ENCODE measurements around the gene CDC73. TPM values are rescaled to one million over a fixed set of nuclear protein-coding genes. Genes with fewer than 3 reads are reported as not detected.

Gene CDC73
- total RNA-seq, 1 donor: 40.2 TPM

DNA sequence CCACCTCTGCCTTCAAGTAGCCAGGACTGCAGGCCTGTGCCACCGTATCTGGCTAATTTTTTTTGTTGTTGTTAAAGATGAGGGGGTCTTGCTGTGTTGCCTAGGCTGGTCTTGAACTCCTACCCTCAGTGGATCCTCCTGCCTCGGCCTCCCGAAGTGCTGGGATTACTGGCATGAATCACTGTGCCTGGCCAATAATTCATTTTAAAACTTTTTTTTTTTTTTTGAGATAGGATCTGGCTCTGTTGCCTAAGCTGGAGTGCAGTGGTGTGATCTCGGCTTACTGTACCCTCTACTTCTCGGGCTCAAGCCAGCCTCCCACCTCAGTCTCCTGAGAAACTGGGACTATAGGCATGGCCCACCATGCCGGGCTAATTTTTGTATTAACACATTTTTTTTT, 3.5 kb downstream of the CDC73 start:
- H3K9me3 ChIP-seq (ENCODE audit: low read depth, low read length): no peaks in the 10 kb centered on the region
- no peak overlapping the region for H3K4me3 ChIP-seq (ENCODE audit: low read length)
- H3K4me1 ChIP-seq (ENCODE audit: insufficient read depth, low read length): peaks cover 36% of the 10 kb centered on the region
- no peaks in the 10 kb centered on the region for H3K27me3 ChIP-seq (ENCODE audit: insufficient read depth, low read length)

DNA sequence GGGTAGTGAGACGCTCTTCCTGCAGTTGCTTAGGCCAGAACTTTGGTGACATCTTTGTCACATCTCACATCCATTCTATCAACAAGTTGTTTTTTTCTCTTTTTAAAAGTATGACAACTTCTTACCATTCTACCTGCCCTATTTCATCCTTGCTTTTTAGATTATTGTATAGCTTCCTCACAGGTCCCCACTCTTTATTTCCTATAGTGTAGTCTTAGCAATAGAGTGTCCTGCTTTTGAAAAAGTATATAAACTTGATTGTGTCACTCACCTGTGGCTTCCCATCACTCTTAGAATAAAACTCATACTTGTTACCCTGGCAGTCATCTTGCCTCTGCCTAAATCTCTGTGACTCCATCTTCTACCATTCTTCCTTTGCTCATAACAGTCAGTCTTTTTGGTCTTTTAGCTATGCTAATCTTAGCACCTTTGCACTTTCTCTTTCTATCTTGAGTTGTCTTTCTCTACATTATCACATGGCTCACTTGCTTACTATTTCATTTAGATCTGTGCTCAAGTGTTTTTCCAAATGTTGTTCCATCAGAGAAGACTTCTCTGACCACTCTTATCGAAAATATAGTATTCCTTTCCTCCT, 9.5 kb downstream of the CDC73 start:
- H3K9me3 ChIP-seq (ENCODE audit: low read depth, low read length): no peaks in the 10 kb centered on the region
- H3K4me3 ChIP-seq (ENCODE audit: low read length): no peak overlapping the region
- H3K4me1 ChIP-seq (ENCODE audit: insufficient read depth, low read length): peaks cover 4% of the 10 kb centered on the region
- H3K27me3 ChIP-seq (ENCODE audit: insufficient read depth, low read length): no peaks in the 10 kb centered on the region

DNA sequence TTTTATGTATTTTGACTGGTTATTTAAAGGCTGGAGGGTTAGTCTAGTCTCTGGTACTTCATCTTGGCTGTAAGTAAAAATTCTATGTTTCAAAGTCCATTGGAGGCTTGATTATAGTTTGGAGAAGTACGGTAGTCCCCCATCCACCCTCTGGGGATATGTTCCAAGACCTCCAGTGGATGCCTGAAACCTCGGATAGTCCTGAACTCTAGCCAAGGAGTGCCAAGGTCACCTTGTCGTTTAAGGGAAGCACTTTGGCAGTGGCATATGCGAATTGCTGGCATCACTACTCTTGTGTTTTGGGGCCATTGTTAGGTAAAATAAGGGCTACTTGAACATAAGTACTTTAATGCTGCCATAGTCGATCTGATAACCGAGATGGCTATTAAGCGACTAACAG, 18.4 kb downstream of the CDC73 start:
- Histone ChIP-seq H3K4me1 (ENCODE audit: insufficient read depth, low read length) (no peaks in the 10 kb centered on the region), H3K9me3 (ENCODE audit: low read depth, low read length) (no peaks in the 10 kb centered on the region), H3K4me3 (ENCODE audit: low read length) (no peak overlapping the region), H3K27me3 (ENCODE audit: insufficient read depth, low read length) (no peaks in the 10 kb centered on the region)

DNA sequence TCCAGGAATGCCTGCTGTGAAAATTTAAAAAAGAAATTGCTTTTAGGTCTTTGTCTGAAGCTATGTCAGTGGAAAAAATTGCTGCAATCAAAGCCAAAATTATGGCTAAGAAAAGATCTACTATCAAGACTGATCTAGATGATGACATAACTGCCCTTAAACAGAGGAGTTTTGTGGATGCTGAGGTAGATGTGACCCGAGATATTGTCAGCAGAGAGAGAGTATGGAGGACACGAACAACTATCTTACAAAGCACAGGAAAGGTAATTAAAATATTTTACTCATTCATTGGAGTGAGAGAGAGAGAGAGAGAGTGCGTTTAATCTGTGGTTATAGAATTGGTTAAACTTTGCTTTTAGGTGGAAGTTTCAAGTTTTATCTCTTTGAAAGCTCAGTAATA, 20.0 kb downstream of the CDC73 start:
- Histone ChIP-seq H3K27me3 (ENCODE audit: insufficient read depth, low read length) (no peaks in the 10 kb centered on the region), H3K4me1 (ENCODE audit: insufficient read depth, low read length) (no peaks in the 10 kb centered on the region), H3K9me3 (ENCODE audit: low read depth, low read length) (no peaks in the 10 kb centered on the region), H3K4me3 (ENCODE audit: low read length) (no peak overlapping the region)

DNA sequence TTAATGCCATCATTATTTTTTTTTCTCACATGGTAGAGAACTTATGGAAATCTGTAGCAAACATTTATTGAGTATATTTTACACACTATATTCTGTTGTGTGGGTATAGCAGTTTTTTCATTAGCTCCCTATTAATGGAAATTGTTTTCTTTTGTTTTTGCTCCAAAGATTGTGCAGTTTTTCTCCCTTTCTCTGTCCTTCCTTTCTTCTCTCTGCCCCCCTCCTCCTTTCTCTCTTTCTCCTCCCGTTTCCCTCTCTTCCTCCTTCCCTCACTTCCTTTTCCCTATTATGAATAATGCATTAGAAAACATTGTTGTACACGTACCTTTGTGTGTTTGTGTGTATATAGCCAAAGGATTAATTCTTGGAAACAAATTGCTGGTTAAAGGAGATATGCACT, 20.6 kb downstream of the CDC73 start:
- H3K4me3 ChIP-seq (ENCODE audit: low read length): no peak overlapping the region
- no peaks in the 10 kb centered on the region for H3K4me1 ChIP-seq (ENCODE audit: insufficient read depth, low read length)
- H3K27me3 ChIP-seq (ENCODE audit: insufficient read depth, low read length): no peaks in the 10 kb centered on the region
- no peaks in the 10 kb centered on the region for H3K9me3 ChIP-seq (ENCODE audit: low read depth, low read length)

DNA sequence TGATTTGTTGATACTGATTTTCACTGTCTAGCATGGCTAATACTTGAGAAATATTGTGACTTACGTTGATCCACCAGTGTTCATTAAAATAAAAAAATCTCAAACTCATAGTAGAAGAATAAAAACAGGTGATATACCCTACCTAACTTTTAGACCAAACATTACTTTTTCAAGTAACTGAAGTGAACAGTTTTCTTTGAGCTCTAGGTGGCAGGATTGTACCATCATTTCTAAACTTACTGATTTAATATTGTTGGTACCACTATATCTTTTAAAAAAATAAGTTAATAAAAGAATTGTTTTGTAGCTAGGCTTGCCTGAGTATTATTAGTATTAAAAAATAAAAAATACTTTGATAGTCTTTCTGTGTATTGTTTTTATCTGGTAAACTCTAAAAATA, 21.5 kb downstream of the CDC73 start:
- no peak overlapping the region for H3K4me3 ChIP-seq (ENCODE audit: low read length)
- H3K4me1 ChIP-seq (ENCODE audit: insufficient read depth, low read length): no peaks in the 10 kb centered on the region
- H3K9me3 ChIP-seq (ENCODE audit: low read depth, low read length): no peaks in the 10 kb centered on the region
- no peaks in the 10 kb centered on the region for H3K27me3 ChIP-seq (ENCODE audit: insufficient read depth, low read length)

DNA sequence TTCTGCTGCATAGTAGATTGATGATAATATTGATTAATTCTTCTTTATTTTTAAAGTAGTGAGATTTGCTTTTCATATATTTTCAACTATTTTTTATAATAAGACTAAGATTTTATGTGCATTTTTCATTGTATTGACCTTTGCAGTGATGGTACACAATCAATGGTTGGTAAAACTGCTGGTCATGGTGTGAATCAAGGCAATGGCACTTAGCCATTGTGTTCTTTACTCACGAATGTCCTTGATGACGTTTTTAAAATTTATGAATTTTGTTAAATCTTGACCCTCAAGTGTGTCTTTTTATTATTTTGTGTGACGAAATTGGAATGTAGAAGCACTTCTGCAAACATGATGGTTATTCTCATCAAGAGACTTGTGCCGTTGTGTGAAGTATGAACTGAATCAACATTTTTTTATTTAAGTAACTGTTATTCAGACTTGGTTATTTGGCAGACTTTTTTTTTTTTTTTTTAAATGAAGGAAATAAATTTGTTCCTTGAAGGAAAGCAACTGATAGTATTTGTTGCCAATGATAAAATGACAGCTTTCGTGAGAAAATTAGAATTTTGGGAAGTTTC, 22.6 kb downstream of the CDC73 start:
- Histone ChIP-seq H3K4me1 (ENCODE audit: insufficient read depth, low read length) (no peaks in the 10 kb centered on the region), H3K27me3 (ENCODE audit: insufficient read depth, low read length) (no peaks in the 10 kb centered on the region), H3K4me3 (ENCODE audit: low read length) (no peak overlapping the region), H3K9me3 (ENCODE audit: low read depth, low read length) (no peaks in the 10 kb centered on the region)

DNA sequence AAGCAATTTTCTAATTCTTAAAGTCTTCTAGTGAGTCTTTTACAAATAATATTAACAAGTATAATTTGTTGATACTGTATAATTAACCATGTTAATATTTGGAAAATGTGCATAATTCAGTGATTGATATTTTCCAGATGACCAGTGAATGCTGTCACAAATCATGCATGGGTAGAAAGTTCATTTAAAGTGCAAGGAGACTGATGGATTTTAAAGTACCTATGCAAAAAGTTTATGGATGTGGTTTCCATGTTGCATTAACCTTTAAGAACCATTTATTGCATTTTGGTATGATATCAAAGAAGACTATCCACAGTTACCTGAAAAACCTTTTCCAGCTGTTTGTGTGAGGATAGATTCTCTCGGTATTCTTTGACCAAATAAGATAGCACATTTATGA, 23.2 kb downstream of the CDC73 start:
- no peaks in the 10 kb centered on the region for H3K27me3 ChIP-seq (ENCODE audit: insufficient read depth, low read length)
- H3K4me3 ChIP-seq (ENCODE audit: low read length): no peak overlapping the region
- no peaks in the 10 kb centered on the region for H3K9me3 ChIP-seq (ENCODE audit: low read depth, low read length)
- H3K4me1 ChIP-seq (ENCODE audit: insufficient read depth, low read length): no peaks in the 10 kb centered on the region

DNA sequence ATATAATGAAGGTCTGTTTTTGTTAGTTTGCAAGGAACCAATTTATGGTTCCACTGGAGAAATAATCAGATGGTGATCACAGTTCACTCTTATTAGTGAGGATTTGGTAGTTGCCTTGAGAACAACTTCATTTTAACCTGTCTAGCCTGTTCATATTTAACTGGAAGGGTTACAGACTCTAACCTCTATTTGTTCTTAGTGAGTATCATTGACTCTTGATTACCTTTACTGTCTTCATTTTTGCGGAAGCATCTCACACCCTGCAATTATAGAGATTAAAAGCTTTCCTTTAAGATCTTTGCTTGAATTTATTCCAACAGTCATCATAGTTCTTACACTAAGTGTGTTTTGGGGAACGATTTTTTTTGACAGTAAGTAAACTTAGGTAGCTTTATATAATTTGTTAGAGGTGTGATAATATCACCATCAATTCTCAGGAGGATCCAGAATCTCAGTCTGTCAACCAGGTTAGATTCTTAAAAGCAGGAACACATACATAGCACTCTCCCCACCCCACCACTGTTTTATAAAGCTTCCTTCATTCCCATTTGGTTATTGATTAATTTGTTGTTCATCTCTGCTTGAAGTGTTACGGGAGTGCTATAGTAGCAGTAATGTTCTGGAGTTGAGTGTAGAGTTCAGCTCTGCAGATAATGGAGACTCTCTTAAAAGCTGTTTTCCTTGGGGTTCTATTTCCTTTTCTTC, 34.4 kb downstream of the CDC73 start:
- Histone ChIP-seq H3K27me3 (ENCODE audit: insufficient read depth, low read length) (no peaks in the 10 kb centered on the region), H3K4me1 (ENCODE audit: insufficient read depth, low read length) (no peaks in the 10 kb centered on the region), H3K9me3 (ENCODE audit: low read depth, low read length) (no peaks in the 10 kb centered on the region)

DNA sequence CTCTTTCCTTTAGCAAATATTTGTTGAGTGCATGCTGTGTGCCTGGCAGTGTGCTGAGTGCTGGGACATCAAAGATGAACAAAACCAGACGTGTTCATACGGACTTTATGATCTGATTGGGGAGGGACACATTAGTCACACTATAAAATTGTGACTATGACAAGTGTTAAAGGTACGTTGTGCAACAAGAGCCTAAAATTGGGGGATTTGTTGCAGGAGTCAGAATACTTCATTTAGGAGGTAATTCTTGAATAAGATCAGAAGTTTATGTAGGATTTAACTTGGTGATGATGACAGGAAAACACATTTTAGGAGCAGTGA, 35.0 kb downstream of the CDC73 start:
- H3K4me3 ChIP-seq (ENCODE audit: low read length): no peak overlapping the region
- H3K27me3 ChIP-seq (ENCODE audit: insufficient read depth, low read length): no peaks in the 10 kb centered on the region
- H3K9me3 ChIP-seq (ENCODE audit: low read depth, low read length): no peaks in the 10 kb centered on the region
- H3K4me1 ChIP-seq (ENCODE audit: insufficient read depth, low read length): no peaks in the 10 kb centered on the region

More for the DNA sequence above, 34.4 kb downstream of the CDC73 start:
- no peak overlapping the region for H3K4me3 ChIP-seq (ENCODE audit: low read length)

DNA sequence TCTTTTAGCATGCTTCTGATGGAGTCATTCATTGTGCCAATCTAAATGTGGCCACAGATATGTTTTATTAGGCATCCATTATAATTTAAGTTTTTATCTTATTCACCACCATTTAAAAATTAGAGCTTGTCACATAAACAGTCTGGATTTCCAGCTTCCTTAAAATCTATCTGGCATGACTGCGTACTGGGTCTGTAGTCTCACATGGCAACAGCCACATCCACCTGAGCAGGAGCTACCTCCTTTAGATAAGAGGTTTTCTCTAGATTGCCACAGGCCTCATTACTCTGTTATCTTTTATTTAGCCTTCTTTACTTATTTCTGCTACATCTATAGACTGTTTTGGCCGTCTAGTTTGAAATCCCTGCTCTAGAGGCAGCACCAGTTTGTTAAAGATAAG, 35.5 kb downstream of the CDC73 start:
- Histone ChIP-seq H3K4me1 (ENCODE audit: insufficient read depth, low read length) (no peaks in the 10 kb centered on the region), H3K9me3 (ENCODE audit: low read depth, low read length) (no peaks in the 10 kb centered on the region), H3K4me3 (ENCODE audit: low read length) (no peak overlapping the region), H3K27me3 (ENCODE audit: insufficient read depth, low read length) (no peaks in the 10 kb centered on the region)

DNA sequence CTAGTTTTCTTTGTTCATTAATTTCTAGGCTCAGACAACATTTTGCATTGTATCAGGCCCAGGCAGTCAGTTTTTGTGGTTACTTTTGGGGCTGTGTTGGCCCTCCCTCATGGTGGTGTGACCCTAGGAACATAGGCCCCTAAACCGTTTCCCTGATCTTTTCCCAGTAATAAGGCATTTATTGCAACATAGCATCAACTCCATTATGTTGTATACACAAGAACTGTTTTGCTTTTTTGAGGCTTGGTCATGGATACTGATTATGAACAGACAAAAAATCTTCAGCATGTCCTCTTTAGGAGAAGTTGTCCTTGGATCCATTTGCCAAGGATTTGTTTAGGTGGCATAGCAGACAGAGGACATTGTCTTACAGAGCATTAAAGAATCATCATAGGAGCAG, 54.3 kb downstream of the CDC73 start:
- H3K4me1 ChIP-seq (ENCODE audit: insufficient read depth, low read length): no peaks in the 10 kb centered on the region
- no peaks in the 10 kb centered on the region for H3K9me3 ChIP-seq (ENCODE audit: low read depth, low read length)
- H3K4me3 ChIP-seq (ENCODE audit: low read length): no peak overlapping the region
- H3K27me3 ChIP-seq (ENCODE audit: insufficient read depth, low read length): no peaks in the 10 kb centered on the region

DNA sequence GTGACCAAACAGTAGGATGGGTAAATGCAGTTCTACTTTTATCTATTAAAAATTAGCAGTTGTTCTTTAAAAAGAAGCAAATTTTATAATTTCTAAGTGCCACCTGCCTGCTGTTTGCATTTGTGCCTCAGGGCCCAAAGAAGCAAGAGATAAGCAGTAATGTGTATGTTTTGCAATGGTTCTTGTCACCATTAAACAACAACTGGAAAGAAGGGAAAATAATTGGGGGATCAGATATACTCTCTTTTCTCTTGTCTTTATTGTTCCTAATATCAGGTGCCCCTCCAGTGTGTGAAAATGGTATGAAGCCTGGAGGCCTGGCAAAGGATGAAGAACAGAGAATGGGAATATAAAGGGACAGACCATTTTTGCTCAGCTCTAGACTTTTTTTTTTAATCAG, 55.0 kb downstream of the CDC73 start:
- no peak overlapping the region for H3K4me3 ChIP-seq (ENCODE audit: low read length)
- H3K4me1 ChIP-seq (ENCODE audit: insufficient read depth, low read length): no peaks in the 10 kb centered on the region
- no peaks in the 10 kb centered on the region for H3K27me3 ChIP-seq (ENCODE audit: insufficient read depth, low read length)

DNA sequence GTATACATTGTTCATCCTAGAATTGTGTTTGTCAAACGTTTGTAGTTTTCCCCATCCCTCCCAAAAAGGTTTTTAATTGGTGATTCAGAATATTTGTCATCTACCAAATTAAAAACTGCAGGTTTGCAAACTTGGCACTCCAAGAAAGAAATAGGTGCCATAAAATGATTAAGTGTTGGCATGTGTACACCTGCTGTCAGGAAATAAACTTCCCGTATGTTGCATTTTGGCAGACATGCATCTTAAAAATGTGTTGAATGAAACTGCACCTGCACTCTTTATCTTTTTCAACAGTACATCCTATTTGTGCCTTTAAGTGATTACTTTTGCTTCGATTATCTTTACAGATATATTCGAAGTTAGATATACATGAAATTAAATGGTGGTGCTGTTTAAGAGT, 57.3 kb downstream of the CDC73 start:
- Histone ChIP-seq H3K4me1 (ENCODE audit: insufficient read depth, low read length) (no peaks in the 10 kb centered on the region), H3K27me3 (ENCODE audit: insufficient read depth, low read length) (no peaks in the 10 kb centered on the region), H3K4me3 (ENCODE audit: low read length) (no peak overlapping the region), H3K9me3 (ENCODE audit: low read depth, low read length) (no peaks in the 10 kb centered on the region)

More for the DNA sequence above, 55.0 kb downstream of the CDC73 start:
- no peaks in the 10 kb centered on the region for H3K9me3 ChIP-seq (ENCODE audit: low read depth, low read length)

DNA sequence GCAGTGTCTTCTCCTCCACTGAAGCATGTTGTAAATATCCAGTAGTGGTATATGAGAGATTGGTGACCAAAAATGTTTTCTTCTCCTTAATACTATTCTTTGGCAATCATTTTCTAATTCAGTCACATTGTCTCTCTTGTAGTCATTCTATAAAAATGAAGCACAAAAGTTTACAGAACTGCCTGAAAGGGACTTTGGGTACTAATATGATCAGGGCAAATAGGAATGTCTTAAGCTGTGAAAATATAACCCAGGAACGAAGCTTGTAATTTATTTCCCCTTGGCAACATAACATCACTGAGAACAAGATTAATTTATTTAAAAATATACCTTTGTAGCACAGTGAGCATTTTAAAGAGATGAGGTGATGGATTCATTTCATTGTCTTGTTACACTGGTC, 59.7 kb downstream of the CDC73 start:
- Histone ChIP-seq H3K27me3 (ENCODE audit: insufficient read depth, low read length) (no peaks in the 10 kb centered on the region), H3K9me3 (ENCODE audit: low read depth, low read length) (no peaks in the 10 kb centered on the region), H3K4me1 (ENCODE audit: insufficient read depth, low read length) (peaks cover 6% of the 10 kb centered on the region), H3K4me3 (ENCODE audit: low read length) (no peak overlapping the region)

DNA sequence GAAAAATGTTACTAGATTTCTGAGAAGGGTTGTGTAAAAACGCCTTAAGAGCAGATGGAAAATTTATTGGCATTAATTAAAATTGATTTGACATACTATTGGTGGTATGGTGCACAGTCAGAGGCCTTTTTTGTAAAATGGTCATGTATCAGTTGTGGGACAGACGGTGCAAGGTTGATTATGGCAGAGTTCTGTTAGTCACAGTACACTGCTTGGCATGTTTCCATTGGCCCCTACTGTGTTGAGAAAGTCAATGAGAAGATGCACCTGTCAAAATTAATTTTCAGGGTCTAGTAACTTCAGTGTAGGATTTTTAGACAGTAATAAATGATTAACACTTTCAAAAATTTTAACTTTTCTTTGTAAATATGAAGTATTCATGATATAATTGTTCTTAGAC, 60.2 kb downstream of the CDC73 start:
- H3K9me3 ChIP-seq (ENCODE audit: low read depth, low read length): no peaks in the 10 kb centered on the region
- no peaks in the 10 kb centered on the region for H3K27me3 ChIP-seq (ENCODE audit: insufficient read depth, low read length)
- H3K4me1 ChIP-seq (ENCODE audit: insufficient read depth, low read length): peaks cover 7% of the 10 kb centered on the region
- H3K4me3 ChIP-seq (ENCODE audit: low read length): no peak overlapping the region
